HG02763 (cell line): ENCODE data around the gene ZBED1.
"Not testable (repeated sequence)": the region's sequence is repeated elsewhere in the genome, so short reads cannot be mapped to it uniquely, and the experiment has no call there.

Source experiments
- ATAC-seq: cut with Tn5 transposase; IDR thresholded peaks from one replicate; pipeline ENCODE4 v1.9.1; 2021; ENCODE audit warnings: mild to moderate bottlenecking, moderate library complexity; ENCODE audit not compliant: unreplicated experiment

The ZBED1 gene

DNA sequence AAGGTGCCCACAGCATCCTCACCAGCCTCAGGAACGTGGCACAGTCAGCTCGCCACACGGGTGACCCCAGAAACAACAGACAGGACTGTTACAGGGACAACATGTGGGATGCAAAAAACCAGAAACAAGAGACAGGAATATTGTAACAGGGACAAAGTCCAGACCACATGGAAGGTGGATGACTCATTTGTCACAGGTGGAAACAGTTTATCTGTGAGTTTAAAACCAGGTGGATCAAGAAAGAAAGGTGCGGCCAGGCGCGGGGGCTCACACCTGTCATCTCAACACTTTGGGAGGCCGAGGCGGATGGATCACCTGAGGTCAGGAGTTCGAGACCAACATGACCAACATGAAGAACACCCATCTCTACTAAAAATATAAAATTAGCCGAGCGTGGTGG, 23.5 kb downstream of the ZBED1 start:
- not testable (repeated sequence) for ATAC-seq

DNA sequence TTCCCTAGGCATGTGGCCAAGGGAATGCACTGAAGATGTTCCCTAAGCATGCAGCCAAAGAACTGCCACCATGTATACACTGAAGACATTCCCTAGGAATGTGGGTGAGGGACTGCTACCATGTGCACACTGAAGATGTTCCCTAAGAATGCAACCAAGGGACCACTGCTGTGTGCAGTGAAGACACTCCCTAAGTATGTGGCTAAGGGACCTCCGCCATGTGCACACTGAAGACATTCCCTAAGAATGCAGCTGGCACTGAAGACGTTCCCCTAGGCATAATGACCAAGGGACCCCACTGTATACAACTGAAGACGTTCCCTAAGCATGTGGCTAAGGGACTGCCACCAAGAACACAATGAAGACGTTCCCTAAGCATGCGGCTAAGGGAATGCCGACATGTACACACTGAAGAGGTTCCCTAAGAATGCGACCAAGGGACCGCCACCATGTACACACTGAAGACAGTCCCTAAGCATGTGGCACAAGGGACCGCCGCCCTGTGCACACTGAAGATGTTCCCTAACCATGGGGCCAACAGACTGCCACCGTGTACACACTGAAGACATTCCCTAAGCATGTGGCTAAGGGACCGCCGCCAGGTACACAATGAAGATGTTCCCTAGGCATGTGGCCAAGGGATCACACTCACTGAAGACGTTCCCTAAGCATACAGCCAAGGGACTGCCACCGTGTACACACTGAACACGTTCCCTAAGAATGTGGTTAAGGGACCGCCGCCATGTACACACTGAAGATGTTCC, 25.6 kb downstream of the ZBED1 start:
- ATAC-seq: no peak

DNA sequence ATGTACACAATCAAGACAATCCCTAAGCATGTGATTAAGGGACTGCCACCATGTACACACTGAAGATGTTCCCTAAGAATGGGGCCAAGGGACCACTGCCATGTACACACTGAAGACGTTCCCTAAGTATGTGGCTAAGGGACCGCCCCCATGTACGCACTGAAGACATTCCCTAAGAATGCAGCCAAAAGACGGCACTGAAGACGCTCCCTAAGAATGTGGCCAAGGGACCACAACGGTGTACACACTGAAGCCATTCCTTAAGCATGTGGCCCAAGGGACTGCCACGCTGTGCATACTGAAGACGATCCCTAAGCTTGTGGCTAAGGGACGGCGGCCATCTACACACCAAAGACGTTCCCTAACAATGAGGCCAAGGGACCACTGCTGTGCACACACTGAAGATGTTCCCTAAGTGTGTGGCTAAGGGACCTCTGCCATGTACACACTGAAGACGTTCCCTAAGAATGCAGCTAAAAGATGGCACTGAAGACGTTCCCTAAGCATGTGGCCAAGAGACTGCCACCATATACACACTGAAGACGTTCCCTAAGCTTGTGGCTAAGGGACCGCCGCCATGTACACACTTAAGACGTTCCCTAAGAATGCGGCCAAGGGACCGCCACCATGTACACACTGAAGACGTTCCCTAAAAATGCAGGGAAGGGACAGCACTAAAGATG, 26.4 kb downstream of the ZBED1 start:
- no peak for ATAC-seq

DNA sequence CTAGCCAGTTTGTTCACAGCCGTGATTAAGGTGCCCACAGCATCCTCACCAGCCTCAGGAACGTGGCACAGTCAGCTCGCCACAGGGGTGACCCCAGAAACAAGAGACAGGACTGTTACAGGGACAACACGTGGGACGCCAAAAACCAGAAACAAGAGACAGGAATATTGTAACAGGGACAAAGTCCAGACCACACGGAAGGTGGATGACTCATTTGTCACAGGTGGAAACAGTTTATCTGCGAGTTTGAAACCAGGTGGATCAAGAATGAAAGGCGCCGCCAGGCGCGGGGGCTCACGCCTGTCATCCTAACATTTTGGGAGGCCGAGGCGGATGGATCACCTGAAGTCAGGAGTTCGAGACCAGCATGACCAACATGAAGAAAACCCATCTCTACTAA, 27.7 kb downstream of the ZBED1 start:
- ATAC-seq: not testable (repeated sequence)

DNA sequence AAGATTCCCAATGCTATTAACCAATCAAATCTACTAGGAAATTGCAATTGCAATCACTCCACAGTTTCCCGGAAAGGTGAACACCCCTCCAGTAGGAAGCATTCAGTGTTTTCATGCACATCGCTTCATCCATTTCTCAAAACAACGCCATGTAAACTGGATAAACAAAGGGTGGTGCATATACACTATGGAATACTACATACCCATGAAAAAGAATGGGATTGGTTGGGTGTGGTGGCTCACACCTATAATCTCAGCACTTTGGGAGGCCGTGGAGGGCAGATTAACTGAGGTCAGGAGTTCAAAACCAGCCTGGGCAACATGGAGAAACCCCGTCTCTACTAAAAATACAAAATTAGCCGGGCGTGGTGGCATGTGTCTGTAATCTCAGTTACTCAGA, 29.1 kb downstream of the ZBED1 start:
- no peak for ATAC-seq

DNA sequence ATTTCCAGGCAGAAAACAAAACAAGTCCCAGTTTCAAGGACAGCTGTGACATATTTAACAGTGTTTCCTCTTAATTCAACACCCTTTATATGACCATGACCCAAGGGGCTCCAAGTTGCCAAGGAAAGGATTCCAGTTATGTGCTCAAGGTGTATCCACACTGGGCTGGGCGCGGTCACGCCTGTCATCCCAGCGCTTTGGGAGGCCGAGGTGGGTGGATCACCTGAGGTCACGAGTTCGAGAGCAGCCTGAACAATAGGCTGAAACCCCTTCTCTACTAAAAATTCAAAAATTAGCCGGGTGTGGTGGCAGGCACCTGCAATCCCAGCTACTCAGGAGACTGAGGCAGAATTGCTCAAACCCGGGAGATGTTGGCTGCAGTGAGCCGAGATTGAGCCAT, 29.6 kb downstream of the ZBED1 start:
- not testable (repeated sequence) for ATAC-seq

DNA sequence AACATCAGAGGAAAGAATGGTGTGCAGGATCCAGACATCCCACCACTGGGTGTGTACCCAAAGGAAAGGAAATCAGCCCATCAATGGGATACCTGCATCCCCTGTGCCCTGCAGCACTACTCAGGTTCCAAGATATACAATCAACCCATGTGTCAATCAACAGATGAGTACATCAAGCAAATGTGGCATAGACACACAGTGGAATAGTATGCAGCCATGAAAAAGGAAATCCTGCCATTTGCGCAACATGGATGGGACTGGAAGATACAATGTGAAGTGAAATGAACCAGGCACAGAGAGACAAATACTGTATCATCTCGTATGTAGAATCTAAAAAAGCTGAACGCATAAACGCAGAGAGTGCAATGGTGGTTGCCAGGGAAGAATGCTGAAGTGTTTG, 30.9 kb downstream of the ZBED1 start:
- not testable (repeated sequence) for ATAC-seq

DNA sequence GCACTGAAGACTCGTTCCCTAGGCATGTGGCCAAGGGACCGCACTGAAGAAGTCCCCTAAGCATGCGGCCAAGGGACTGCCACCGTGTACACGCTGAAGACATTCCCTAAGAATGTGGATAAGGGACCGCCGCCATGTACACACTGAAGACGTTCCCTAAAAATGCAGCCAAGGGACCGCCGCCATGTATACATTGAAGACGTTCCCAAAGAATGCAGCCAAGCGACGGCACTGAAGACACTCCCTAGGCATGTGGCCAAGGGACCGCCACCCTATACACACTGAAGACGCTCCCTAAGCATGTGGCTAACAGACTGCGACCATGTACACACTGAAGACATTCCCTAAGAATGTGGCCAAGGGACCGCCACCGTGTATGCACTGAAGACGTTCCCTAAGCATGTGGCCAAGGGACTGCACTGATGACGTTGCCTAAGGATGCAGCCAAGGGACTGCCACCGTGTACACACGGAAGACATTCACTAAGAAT, 31.5 kb downstream of the ZBED1 start:
- ATAC-seq: no peak

DNA sequence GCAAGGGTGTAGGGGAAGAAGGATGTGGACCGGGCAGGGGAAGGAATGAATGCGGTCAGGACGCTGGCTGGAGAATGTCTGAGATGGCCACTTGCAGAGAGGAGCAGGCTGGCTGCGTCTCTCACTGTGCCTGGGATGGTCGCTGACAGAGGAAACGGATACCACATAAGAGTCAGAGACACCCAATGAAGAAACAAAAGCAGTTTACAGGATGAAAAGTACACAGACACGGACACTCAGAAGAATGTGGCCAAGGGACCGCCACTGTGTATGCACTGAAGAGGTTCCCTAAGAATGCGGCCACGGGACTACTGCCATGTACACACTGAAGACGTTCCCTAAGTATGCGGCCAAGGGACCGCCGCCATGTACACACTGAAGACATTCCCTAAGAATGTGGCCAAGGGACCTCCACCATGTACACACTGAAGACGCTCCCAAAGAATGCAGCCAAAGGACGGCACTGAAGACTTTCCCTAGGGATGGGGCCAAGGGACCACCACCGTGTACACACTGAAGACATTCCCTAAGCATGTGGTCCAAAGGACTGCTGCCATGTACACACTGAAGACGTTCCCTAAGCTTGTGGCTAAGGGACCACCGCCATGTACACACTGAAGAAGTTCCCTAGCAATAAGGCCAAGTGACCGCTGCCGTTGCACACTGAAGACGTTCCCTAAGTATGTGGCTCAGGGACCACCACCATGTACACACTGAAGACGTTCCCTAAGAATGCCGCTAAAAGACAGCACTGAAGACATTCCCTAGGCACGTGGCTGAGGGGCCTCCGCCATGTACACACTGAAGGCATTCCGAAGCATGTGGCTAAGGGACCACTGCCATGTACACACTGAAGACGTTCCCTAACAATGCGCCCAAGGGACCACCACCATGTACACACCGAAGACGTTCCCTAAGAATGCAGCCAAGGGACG, 32.2 kb downstream of the ZBED1 start:
- ATAC-seq: no peak

DNA sequence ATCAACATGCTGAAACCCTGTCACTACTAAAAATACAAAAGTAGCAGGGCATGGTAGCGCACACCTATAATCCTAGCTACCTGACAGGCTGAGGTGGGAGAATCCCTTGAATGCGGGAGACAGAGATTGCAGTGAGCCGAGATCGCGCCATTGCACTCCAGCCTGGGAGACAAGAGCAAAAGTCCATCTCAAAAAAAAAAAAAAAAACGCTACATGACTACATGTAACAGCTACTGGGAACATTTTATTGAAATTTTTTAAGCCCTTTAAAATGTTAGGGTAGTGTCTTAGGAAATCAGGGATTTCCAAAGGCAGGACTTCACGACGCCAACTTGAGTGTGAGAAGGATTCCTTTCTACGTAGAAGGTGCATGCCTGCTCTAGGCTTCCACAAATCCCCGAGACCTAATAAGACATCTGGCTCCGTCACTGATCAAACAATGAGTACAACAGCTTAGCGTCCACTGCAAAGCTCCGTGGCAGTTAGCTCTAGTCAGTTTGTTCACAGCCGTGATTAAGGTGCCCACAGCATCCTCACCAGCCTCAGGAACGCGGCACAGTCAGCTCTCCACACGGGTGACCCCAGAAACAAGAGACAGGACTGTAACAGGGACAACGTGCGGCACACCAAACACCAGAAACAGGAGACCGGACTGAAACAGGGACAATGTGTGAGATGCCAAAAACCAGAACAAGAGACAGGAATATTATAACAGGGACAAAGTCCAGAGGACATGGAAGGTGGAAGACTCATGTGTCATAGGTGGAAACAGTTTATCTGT, 33.7 kb downstream of the ZBED1 start:
- no peak for ATAC-seq

DNA sequence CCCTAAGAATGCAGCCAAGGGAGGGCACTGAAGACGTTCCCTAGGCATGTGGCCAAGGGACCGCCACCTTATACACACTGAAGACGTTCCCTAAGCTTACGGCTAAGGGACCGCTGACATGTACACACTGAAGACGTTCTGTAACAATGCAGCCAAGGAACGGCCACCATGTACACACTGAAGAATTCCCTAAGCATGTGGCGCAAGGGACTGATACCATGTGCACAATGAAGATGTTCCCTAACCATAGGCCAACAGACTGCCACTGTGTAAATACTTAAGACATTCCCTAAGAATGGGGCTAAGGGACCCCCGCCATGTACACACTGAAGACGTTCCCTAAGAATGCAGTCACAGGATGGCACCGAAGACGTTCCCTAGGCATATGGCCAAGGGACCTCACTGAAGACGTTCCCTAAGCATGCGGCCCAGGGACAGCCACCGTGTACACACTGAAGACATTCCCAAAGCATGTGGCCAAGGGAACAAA, 36.1 kb downstream of the ZBED1 start:
- ATAC-seq: no peak

DNA sequence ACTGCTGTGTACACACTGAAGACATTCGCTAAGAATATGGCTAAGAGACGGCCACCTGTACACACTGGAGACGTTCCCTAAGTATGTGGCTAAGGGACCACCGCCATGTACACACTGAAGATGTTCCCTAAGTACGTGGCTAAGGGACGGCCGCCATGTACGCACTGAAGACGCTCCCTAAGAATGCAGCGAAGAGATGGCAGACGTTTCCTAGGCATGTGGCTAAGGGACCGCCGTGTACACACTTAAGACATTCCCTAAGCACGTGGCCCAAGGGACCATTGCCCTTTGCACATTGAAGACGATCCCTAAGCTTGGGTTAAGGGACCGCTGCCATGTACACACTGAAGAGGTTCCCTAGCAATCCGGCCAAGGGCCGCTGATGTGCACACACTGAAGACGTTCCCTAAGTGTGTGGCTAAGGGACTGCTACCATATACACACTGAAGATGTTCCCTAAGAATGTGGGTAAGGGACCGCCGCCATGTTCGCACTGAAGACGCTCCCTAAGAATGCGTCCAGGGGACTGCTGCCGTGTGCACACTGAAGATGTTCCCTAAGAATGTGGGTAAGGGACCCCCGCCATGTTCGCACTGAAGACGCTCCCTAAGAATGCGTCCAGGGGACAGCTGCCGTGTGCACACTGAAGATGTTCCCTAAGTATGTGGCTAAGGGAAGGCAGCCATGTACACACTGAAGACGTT, 36.7 kb downstream of the ZBED1 start:
- no peak for ATAC-seq

DNA sequence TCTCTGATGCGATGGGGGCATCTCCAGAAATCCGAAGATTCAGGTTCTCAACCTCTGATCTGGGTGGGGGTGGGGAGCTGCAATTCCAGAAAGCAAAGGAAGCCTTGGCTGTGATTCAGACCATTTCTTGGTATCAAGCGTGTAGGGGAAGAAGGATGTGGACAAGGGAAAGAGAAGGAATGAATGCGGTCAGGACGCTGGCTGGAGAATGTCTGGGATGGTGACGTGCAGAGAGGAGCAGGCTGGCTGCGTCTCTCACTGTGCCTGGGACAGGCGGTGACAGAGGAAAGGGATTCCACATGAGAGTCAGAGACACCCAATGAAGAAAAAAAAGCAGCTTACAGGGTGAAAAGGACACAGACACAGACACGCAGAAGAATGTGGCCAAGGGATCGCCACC, 37.3 kb downstream of the ZBED1 start:
- not testable (repeated sequence) for ATAC-seq

DNA sequence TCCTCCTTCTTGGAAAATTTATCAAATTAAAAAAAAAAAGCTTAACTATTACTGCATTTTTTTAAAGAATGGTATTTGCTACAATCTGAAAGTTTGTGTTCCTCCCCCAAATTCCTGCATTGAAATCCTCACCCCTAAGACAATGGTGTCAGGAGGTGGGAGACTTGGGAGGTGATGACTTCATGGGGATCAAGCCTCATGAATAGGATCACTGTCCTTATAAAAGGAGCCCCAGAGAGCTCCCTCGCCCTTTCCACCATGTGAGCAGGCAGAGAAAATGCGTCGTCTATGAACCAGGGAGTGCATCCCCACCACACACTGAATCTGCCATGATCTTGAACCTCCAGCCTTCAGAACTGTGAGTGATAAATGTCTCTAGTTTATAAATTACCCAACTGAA, 38.0 kb downstream of the ZBED1 start:
- no peak for ATAC-seq

DNA sequence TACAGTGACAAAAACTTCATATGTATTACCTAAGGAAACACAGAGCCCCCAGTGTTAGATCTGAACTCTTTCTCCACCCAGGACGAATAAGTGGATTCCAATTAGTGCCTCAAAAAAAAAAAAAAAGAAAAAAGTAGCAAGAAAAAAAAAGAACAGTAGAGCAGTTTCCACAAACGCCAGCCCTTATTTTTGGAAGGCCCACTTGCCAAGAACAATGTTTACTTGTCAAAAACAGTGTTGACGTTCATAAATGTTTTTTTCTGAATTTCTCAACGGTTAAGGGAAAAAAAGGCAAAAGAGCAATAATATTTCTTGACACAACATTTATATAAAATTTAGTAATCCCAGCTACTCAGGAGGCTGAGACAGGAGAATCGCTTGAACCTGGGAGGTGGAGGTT, 38.7 kb downstream of the ZBED1 start:
- no peak for ATAC-seq

DNA sequence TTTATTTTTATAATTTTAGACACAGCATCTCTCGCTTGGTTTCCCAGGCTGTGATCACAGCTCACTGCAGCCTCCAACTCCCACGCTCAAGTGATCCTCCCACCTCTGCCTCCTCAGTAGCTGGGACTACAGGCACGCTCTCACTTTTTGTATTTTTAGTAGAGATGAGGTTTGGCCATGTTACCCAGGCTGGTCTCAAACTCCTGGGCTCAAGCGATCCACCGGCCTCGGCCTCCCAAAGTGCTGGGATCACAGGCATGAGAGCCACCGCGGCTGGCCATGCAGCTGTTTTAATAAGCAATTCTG, 39.1 kb downstream of the ZBED1 start:
- no peak for ATAC-seq

DNA sequence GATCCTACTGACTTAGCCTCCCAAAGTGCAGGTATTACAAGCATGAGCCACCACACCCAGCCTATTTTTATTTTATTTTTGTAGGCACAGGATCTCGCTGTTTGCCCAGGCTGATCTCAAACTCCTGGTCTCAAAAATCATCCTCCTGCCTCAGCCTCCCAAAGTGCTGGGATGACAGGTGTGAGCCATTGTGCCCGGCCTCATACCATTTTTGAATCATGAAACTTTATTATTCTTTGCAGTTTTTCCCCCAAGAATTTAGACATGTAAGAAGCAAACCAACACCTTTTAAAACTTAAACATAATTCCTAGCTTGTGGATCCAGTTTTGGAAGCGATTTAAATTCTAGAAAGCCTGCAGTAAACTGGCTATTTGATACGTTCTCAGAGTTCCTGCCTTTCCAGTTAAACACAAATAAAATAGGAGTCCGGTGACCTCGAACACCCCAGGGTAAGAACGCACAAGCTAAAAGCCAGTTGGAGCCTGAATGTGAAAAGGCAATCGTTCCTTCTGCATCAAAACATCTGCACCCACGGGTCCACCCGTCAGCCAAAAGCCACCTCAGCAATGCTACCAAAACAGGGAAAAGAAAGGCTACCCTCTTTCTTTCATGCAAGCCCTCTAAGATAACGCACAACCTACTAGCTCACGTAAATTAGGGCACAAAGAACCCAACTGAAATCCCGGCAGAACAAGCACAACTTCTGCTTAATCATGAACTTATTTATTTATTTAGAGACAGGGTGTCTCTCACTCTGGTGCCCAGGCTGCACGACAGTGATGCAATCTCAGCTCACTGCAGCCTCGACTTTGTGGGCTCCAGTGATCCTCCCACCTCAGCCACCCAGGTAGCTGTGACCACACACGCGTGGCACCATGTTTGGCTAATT, 39.7 kb downstream of the ZBED1 start:
- not testable (repeated sequence) for ATAC-seq

DNA sequence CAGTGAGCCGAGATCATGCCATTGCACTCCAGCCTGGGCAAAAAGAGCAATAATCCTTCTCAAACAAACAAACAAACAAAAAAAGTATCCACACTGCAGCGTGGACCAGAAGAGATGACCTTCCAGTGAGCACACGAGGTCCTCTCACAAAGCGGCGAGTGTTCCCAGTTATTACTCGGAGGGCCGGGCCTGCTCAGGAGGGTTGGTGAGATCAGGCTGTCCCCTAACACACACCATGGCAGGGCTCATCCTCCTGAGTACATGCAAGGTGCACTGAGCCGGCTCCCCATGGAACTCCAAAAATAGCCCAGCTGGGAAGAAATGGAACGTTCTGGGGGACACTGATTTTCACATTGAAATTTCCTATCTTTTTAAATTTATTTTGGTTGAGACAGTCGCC, 40.7 kb downstream of the ZBED1 start:
- ATAC-seq: not testable (repeated sequence)

DNA sequence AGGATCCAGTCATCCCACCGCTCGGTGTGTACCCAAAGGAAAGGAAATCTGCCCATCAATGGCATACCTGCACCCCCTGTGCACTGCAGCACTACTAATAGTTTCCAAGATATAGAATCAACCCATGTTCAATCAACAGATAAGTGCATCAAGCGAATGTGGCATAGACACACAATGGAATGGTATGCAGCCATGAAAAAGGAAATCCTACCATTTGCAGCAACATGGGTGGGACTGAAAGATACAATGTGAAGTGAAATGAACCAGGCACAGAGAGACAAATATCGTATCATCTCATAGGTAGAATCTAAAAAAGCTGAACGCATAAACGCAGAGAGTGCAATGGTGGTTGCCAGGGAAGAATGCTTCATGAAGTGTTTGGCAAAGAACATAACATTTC, 42.5 kb downstream of the ZBED1 start:
- ATAC-seq: no peak
